K562 (cell line): ENCODE results near the gene ARHGEF33. TPM values are rescaled to one million over a fixed set of nuclear protein-coding genes. Genes with fewer than 3 reads are reported as not detected.

Experiments
- ATAC-seq: fragments of 200-7000 bp; cut with Tn5 transposase; 3 replicates; pipeline ENCODE4 v1.9.1; 2020; ENCODE audit warnings: moderate library complexity
- BruUV-seq: library from RNA; stranded (reverse); fragments of 400-500 nt; replicated peaks from 2 replicates; lab custom pipeline; 2021; lab: Mats Ljungman, UMichigan
- CTCF ChIA-PET: fragments of 300-600 bp; formaldehyde crosslinking; extraction: SDS; loops from one replicate; lab custom pipeline; 2021; ENCODE audit warnings: low intra/inter-chr PET ratio; lab: Yijun Ruan, JAX
- POLR2A ChIA-PET: fragments of 300-600, 350-650 bp; sonication (Branson Sonifier 250); formaldehyde crosslinking; extraction: SDS; loops from one replicate; lab custom pipeline; 2021; ENCODE audit warnings: antibody characterized with exemption, inconsistent platforms; lab: Yijun Ruan, JAX
- DNase-seq, 4 experiments: peaks; one replicate each; pipeline versions ENCODE4 v3.0.0 to v3.0.0-alpha.2; 2011 to 2018; ENCODE audit warnings: low spot score in 3 of 4, mixed read lengths in 3 of 4; ENCODE audit errors: extremely low read depth in 1 of 4
- FAIRE-seq: peaks from 2 replicates; lab custom pipeline; 2011; peaks lifted over from hg19 to GRCh38; lab: Jason Lieb, UNC
- H2AFZ ChIP-seq: 2 replicates; pipeline ENCODE4 v1.6.0; 2011; ENCODE audit warnings: low read depth, low read length, control low read depth, inconsistent platforms
- H3K27ac ChIP-seq: fragments of 200-600 bp; 3 replicates; pipeline ENCODE4 v1.8.0; 2011; ENCODE audit warnings: low read depth, mild to moderate bottlenecking, control low read depth, inconsistent platforms, low read length, moderate library complexity, mixed read lengths; ENCODE audit errors: extremely low read depth
- H3K27me3 ChIP-seq, 2 experiments: fragments of 300-600 bp in 1 of 2; 2 replicates in 1 of 2; 3 replicates in 1 of 2; pipeline versions ENCODE4 v1.6.0 to v1.8.0; 2011; ENCODE audit warnings: inconsistent platforms in 2 of 2, low read length in 2 of 2, mild to moderate bottlenecking in 1 of 2, mixed read lengths in 1 of 2, moderate library complexity in 1 of 2; ENCODE audit not compliant: control insufficient read depth in 2 of 2, insufficient read depth in 2 of 2
- H3K36me3 ChIP-seq: fragments of 300-600 bp; 3 replicates; pipeline ENCODE4 v1.8.0; 2011; ENCODE audit warnings: mild to moderate bottlenecking, low read length, inconsistent platforms; ENCODE audit not compliant: control insufficient read depth, insufficient read depth
- H3K4me1 ChIP-seq, 2 experiments: fragments of 200-600 bp in 1 of 2; replicated peaks in 1 of 2; 2 replicates in 1 of 2; 3 replicates in 1 of 2; pipeline versions ENCODE4 v1.5.1 to v1.8.0; 2011; ENCODE audit warnings: inconsistent platforms in 2 of 2, low read length in 2 of 2, mild to moderate bottlenecking in 1 of 2, mixed read lengths in 1 of 2, moderate library complexity in 1 of 2; ENCODE audit not compliant: control insufficient read depth in 2 of 2, insufficient read depth in 2 of 2
- H3K4me2 ChIP-seq: 2 replicates; pipeline ENCODE4 v1.6.1; 2011; ENCODE audit warnings: low read length, control low read depth, inconsistent platforms, mixed read lengths; ENCODE audit not compliant: insufficient read depth
- H3K4me3 ChIP-seq: fragments of 200-600 bp; sonication (generic), shearing (Covaris generic); 2 replicates; pipeline ENCODE4 v1.5.1; 2016; ENCODE audit warnings: control low read depth, inconsistent platforms
- H3K79me2 ChIP-seq: fragments of 200-600 bp; 3 replicates; pipeline ENCODE4 v1.8.0; 2011; ENCODE audit warnings: low read length, inconsistent platforms; ENCODE audit not compliant: control insufficient read depth, insufficient read depth
- H3K9ac ChIP-seq, 2 experiments: 2 replicates each; pipeline versions ENCODE4 v1.6.0 to v1.6.1; 2011; ENCODE audit warnings: low read depth in 2 of 2, low read length in 2 of 2, control low read depth in 1 of 2, inconsistent platforms in 1 of 2, mild to moderate bottlenecking in 1 of 2, mixed read lengths in 1 of 2; ENCODE audit not compliant: insufficient read depth in 1 of 2
- H3K9me1 ChIP-seq: one replicate; pipeline ENCODE4 v1.6.0; 2011; ENCODE audit warnings: inconsistent platforms, mild to moderate bottlenecking, low read length, moderate library complexity; ENCODE audit not compliant: control insufficient read depth, insufficient read depth
- H3K9me3 ChIP-seq: replicated peaks from 2 replicates; pipeline ENCODE4 v1.5.1; 2011; ENCODE audit warnings: low read depth, low read length, inconsistent platforms; ENCODE audit not compliant: control insufficient read depth, insufficient read depth
- H4K20me1 ChIP-seq: replicated peaks from 2 replicates; pipeline ENCODE4 v1.6.1; 2011; ENCODE audit warnings: low read length, inconsistent platforms, mixed read lengths; ENCODE audit not compliant: control insufficient read depth, insufficient read depth
- ADNP ChIP-seq: fragments of 200-800 bp; sonication (Bioruptor generic); IDR thresholded peaks from 2 replicates; pipeline ENCODE4 v1.6.1; 2016; ENCODE audit warnings: missing genetic modification characterization, missing compliant biosample characterization
- ARID1B ChIP-seq: fragments of 450-650 bp; IDR thresholded peaks from 2 replicates; pipeline ENCODE4 v1.6.1; 2016; ENCODE audit warnings: antibody characterized with exemption, mild to moderate bottlenecking, inconsistent platforms
- CHD2 ChIP-seq: IDR thresholded peaks from 2 replicates; pipeline ENCODE4 v1.6.1; 2011; ENCODE audit warnings: low read depth, low read length
- CTBP1 ChIP-seq: fragments of 450-650 bp; IDR thresholded peaks from 2 replicates; pipeline ENCODE4 v1.6.1; 2016; ENCODE audit warnings: borderline replicate concordance
- FOXK1 ChIP-seq: sonication (generic); formaldehyde crosslinking; IDR thresholded peaks from 2 replicates; pipeline ENCODE4 v1.8.0; 2022; ENCODE audit warnings: missing genetic modification reagents, mild to moderate bottlenecking, borderline replicate concordance
- HDAC2 ChIP-seq: fragments of 450-650 bp; IDR thresholded peaks from 2 replicates; pipeline ENCODE4 v1.6.1; 2016; ENCODE audit warnings: mild to moderate bottlenecking
- HMG20B ChIP-seq: fragments of 250-450 bp; sonication (Bioruptor Pico); IDR thresholded peaks from 2 replicates; pipeline ENCODE4 v1.5.0; 2021; ENCODE audit warnings: mild to moderate bottlenecking
- IFI16 ChIP-seq: fragments of 250-450 bp; sonication (Bioruptor Pico); IDR thresholded peaks from 2 replicates; pipeline ENCODE4 v2.1.2; 2022; ENCODE audit warnings: mild to moderate bottlenecking, inconsistent platforms
- RCOR1 ChIP-seq, 2 experiments: IDR thresholded peaks; 2 replicates each; pipeline ENCODE4 v1.6.1; 2012; ENCODE audit warnings: low read depth in 2 of 2, low read length in 2 of 2, borderline replicate concordance in 1 of 2, improper control_type of control experiment in 1 of 2
- SMC3 ChIP-seq: conservative IDR thresholded peaks from 2 replicates; pipeline ENCODE4 v1.6.1; 2011; ENCODE audit warnings: low read depth, low read length, improper control_type of control experiment; ENCODE audit not compliant: insufficient read depth
- SPI1 ChIP-seq: IDR thresholded peaks from 2 replicates; pipeline ENCODE4 v1.6.1; 2011; ENCODE audit warnings: low read depth, low read length, control low read depth, borderline replicate concordance
- ZNF384 ChIP-seq: IDR thresholded peaks from 2 replicates; pipeline ENCODE4 v1.6.1; 2012; ENCODE audit warnings: low read depth, low read length, improper control_type of control experiment
- ZNF41 ChIP-seq: fragments of 250-450 bp; sonication (Bioruptor Pico); conservative IDR thresholded peaks from 2 replicates; pipeline ENCODE4 v1.4.0; 2020; ENCODE audit warnings: mild to moderate bottlenecking
- ZNF507 ChIP-seq: conservative IDR thresholded peaks from 2 replicates; pipeline ENCODE4 v1.6.1; 2017; ENCODE audit warnings: missing genetic modification characterization, missing compliant biosample characterization
- ZNF75A ChIP-seq: fragments of 450-650 bp; formaldehyde crosslinking; IDR thresholded peaks from 2 replicates; pipeline ENCODE4 v1.4.0; 2020; ENCODE audit warnings: mild to moderate bottlenecking
- ZNF780A ChIP-seq: fragments of 250-450 bp; sonication (Bioruptor Pico); IDR thresholded peaks from 2 replicates; pipeline ENCODE4 v1.5.0; 2021; ENCODE audit warnings: mild to moderate bottlenecking
- WGBS: fragments of 100-300 bp; shearing (Covaris generic); methylation state at CpG from one replicate; pipeline ENCODE4 v1.1.6; 2016; ENCODE audit warnings: low coverage, mixed read lengths; ENCODE audit not compliant: insufficient coverage; ENCODE audit errors: missing lambda C conversion rate; 5-methylcytosine and 5-hydroxymethylcytosine counted together
- in situ Hi-C: fragments of 300-500 bp; cut with MboI; formaldehyde crosslinking; loops from 4 replicates; pipeline ENCODE4 v1.15.0; 2018; ENCODE audit warnings: inconsistent platforms, mixed read lengths
- intact Hi-C: fragments of 100-400 bp; cut with micrococcal nuclease; formaldehyde crosslinking; loops from 2 replicates; pipeline ENCODE4 v1.14.2; 2022
- polyA plus RNA-seq, 8 experiments: library from polyadenylated mRNA; depleted of rRNA in 4 of 8; stranded (reverse) in 5 of 8; unstranded in 3 of 8; fragments of >200 nt; fragmentation: Nextera tagmentation in 2 of 8; fragmentation: Illumina TruSeq in 1 of 8; extraction: Ambion mirVana in 2 of 8; extraction: Trizol in 1 of 8; gene quantifications; 2 replicates each; pipeline versions ENCODE4 v1.2.1 to v1.2.3, GENCODE V29; 2011 to 2014; ENCODE audit warnings: inconsistent platforms in 1 of 8, missing spikeins in 1 of 8
- total RNA-seq, 7 experiments: library from RNA; depleted of rRNA in 6 of 7; stranded (reverse); fragments of >200 nt in 6 of 7; fragmentation: Illumina TruSeq in 2 of 7; extraction: Trizol in 2 of 7; gene quantifications; 2 replicates each; pipeline versions ENCODE4 v1.2.1 to v1.2.3, GENCODE V29; 2011 to 2021; ENCODE audit warnings: low replicate concordance in 1 of 7
- TF ChIP-seq, protein P1 (sequence below): sonication (generic); formaldehyde crosslinking; IDR thresholded peaks from 2 replicates; pipeline ENCODE4 v1.8.1; 2023; ENCODE audit warnings: mild to moderate bottlenecking, missing genetic modification reagents, moderate library complexity

The ARHGEF33 gene
- total and polyA plus RNA-seq, 9 of the 15 experiments (the other 6 are each of a cell fraction or from before 2014, with no cell fraction given), result 0.01 to 0.08 (median 0.03) TPM; not detected in 5

DNA sequence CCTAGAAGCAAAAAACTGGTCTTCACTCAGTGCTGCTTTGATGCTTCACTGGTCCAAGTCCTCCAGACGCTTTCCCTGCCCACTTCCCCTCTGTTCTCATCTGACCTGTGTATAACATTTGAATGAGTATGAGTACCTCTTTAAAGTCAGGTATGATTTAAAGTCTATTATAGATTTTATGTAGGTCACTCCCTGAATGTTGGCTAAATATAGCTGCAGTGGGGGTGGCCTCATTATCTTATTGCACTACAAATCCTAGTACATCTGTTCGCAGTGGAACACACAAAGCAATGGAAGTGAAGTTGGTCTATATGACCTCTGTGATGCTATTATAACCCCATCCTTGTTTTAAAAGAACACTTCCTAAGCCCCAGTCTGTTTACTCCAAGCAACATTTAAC, 33.2 kb downstream of the ARHGEF33 start:
- no peaks in the 10 kb centered on the region for H3K9me3 ChIP-seq
- no TSS peak for BruUV-seq
- no peak overlapping the region for H3K9ac ChIP-seq
- no peaks in the 10 kb centered on the region for H3K79me2 ChIP-seq
- 0 out of 2 replicates have a peak, but pooled peaks have one; percentile 13 for TF ChIP-seq SPI1
- no peak for TF ChIP-seq IFI16 (CRISPR knock-in tag)
- ChIA-PET CTCF (no interaction called here), POLR2A (no interaction called here)
- 0% methylated on average over 2 of the region's 2 CpGs for WGBS
- no peaks in the 10 kb centered on the region for H3K4me1 ChIP-seq
- H3K27ac ChIP-seq, result no peak overlapping the region
- no peak overlapping the region for H3K4me2 ChIP-seq
- no peak for DNase-seq
- no peaks in the 10 kb centered on the region for H3K36me3 ChIP-seq
- intact Hi-C loops, result no loop called here
- no peak for ATAC-seq
- H4K20me1 ChIP-seq, result no peaks in the 10 kb centered on the region
- in situ Hi-C loops, result no loop called here
- H3K4me3 ChIP-seq, result no peak overlapping the region
- no peak for FAIRE-seq
- H2AFZ ChIP-seq, result no peak overlapping the region
- H3K9me1 ChIP-seq, result no peaks in the 10 kb centered on the region
- H3K27me3 ChIP-seq, result peaks cover 6 to 18% of the 10 kb centered on the region in 2 experiments; a peak in 3 of 5 replicates

DNA sequence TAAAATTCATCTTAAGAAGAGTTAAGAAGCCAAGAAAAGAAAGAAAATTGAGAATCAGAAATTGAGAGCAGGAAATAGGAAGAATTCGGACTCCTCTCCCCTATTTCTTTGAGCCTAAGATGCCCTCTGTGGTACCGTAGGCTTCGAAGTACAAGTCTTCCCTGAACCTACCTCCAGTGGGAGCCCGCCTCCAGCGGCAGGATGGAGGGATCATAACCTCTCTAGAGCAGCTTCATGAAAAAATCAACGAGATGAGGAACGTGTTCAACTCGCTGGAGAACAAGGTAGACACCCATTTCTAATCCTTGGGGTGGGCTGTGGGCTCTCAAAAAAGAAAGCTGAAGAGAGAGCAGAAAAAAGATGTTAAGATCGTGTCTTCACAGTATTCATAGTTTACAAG, 36.3 kb downstream of the ARHGEF33 start:
- Histone ChIP-seq H3K79me2 (no peaks in the 10 kb centered on the region), H3K9ac (no peak overlapping the region), H3K9me1 (no peaks in the 10 kb centered on the region), H3K4me3 (no peak overlapping the region), H4K20me1 (no peaks in the 10 kb centered on the region), H3K9me3 (no peaks in the 10 kb centered on the region), H3K4me2 (peak overlapping the region; percentile 34), H2AFZ (peak overlapping the region; percentile 67), H3K27ac (no peak overlapping the region), H3K36me3 (no peaks in the 10 kb centered on the region), H3K27me3 (peaks cover 4 to 6% of the 10 kb centered on the region in 2 experiments; a peak in 3 of 5 replicates), H3K4me1 (no peaks in the 10 kb centered on the region)
- WGBS, result 2% methylated on average over 9 of the region's 9 CpGs
- DNase-seq, result peak; percentile 20 to 63 (median 39)
- CTCF ChIA-PET, result no interaction called here
- intact Hi-C loops (loop anchor here (1.0 kb wide), 2 partner anchors 133 to 303 kb away; no protein-coding TSS in a partner anchor), in situ Hi-C loops (loop anchor here (25.0 kb wide), 1 partner anchor 311 kb away; the partner anchor contains the start of gene CDKL4)
- peak; percentile 98 for ATAC-seq
- no TSS peak for BruUV-seq
- FAIRE-seq, result peak; percentile 67
- POLR2A ChIA-PET, result interaction anchor here (0.7 to 1.3 kb wide), 5 partner anchors 10 to 24 kb away, joined by 3 read pairs; no protein-coding TSS in a partner anchor
- TF ChIP-seq CHD2 (no peak), ADNP (no peak), HDAC2 (no peak), ARID1B (no peak), HMG20B (CRISPR knock-in tag) (no peak), SMC3 (0 out of 2 replicates have a peak, but pooled peaks have one; percentile 9), RCOR1 (IDR thresholded peaks at IDR 0.05; ENCODE audit: borderline replicate concordance in 1 of 2, low read depth in 2 of 2, low read length in 2 of 2) (peak in 1 of 2 experiments; percentile 21; a peak in 1 of 4 replicates), ZNF384 (peak; percentile 46; the same call in 1 of the 2 replicates), CTBP1 (peak; percentile 43; the same call in 1 of the 2 replicates), FOXK1 (CRISPR knock-in tag) (no peak), ZNF780A (CRISPR knock-in tag) (no peak), ZNF507 (tag) (no peak), ZNF41 (no peak), ZNF75A (CRISPR knock-in tag) (no peak)
- TF ChIP-seq, protein P1, sequence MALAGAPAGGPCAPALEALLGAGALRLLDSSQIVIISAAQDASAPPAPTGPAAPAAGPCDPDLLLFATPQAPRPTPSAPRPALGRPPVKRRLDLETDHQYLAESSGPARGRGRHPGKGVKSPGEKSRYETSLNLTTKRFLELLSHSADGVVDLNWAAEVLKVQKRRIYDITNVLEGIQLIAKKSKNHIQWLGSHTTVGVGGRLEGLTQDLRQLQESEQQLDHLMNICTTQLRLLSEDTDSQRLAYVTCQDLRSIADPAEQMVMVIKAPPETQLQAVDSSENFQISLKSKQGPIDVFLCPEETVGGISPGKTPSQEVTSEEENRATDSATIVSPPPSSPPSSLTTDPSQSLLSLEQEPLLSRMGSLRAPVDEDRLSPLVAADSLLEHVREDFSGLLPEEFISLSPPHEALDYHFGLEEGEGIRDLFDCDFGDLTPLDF, result no peak
